ENCODE data around the gene TEX36.
"Not testable (repeated sequence)": the region's sequence is repeated elsewhere in the genome, so short reads cannot be mapped to it uniquely, and the experiment has no call there.

TEX36 gene

DNA sequence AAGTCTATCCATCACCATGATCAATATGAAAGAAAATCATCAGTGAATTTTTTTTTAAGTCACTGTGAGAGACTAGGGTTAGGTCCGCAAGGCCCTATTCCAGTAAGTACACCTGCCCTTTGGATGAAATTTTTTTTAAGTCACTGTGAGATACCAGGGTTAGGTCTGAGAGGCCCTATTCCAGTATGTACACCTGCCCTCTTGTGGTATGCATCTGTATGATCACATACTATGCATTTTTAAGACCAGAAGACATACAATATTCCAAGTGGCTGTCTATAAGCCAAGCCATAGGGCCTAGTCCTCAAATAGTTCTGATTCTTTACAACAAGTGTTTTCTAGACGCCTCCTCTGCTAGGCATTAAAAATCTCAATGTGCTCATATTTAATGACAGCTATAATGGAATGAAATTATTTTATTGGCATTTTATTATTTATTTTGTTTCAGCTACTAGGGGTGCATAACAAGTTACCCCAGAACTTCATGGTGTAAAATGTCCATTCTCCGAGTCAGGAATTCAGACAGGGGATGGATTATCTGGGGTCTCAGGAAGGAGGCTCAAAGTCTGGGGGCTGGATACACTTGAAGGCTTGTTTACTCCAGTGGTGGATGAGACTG lies 53.1 kb downstream of the TEX36 start:
- H3K4me3 Mint-ChIP-seq, result no peak overlapping the region
- H3K27ac Mint-ChIP-seq, result no peak overlapping the region
- H3K36me3 Mint-ChIP-seq (ENCODE audit: low read depth), result no peaks in the 10 kb centered on the region
- peaks cover 5% of the 10 kb centered on the region for H3K27me3 Mint-ChIP-seq (ENCODE audit: low read depth)
- no peaks in the 10 kb centered on the region for H3K9me3 Mint-ChIP-seq
- no peaks in the 10 kb centered on the region for H3K4me1 Mint-ChIP-seq (ENCODE audit: low read depth)

DNA sequence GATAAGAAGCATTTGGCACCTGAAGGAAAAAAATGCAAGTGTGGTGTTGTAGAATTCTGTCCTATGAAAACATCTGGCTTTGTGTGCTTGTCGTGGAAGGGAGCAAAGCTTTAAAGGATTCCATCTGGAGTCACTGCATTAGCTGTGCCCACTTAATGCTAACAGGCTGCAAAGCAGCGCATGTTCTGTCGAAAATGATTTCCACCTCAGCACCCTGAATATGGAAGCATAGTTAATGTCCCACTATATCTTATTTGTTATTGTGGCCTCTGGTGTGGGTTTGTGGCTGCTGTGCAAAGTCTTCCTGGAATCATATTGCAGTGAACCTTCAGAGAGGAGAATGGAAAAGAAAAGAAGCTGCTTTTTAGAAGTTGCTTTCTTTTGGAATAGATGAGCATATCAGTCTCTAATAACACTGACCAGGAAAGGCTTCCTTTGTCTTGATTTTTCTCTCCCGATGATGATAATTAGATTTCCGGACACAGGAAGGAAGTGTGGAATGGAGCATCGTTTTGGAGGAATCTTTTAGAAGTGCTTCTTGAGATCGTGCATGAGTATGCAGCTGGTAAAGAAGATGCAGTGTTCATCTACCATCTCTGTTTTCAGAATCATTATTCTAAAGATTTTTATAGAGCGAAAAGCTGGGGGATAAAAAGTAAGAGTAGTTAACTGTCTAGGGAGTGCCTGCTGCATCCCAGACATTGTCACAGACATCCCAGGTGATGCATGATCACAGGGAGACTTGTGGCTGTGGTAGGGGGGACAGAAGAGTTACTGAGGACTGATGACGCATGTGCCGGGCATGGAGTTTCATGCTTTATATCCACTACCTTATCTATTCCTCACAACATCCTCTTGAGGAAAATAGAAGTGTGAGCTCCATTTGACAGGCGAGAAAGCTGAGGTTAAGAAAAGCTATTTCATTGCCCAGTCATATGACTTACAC lies 54.6 kb downstream of the TEX36 start:
- H3K9me3 Mint-ChIP-seq, result no peaks in the 10 kb centered on the region
- no peaks in the 10 kb centered on the region for H3K36me3 Mint-ChIP-seq (ENCODE audit: low read depth)
- no peak overlapping the region for H3K27ac Mint-ChIP-seq
- H3K27me3 Mint-ChIP-seq (ENCODE audit: low read depth), result peaks cover 5% of the 10 kb centered on the region
- no peaks in the 10 kb centered on the region for H3K4me1 Mint-ChIP-seq (ENCODE audit: low read depth)
- H3K4me3 Mint-ChIP-seq, result no peak overlapping the region

DNA sequence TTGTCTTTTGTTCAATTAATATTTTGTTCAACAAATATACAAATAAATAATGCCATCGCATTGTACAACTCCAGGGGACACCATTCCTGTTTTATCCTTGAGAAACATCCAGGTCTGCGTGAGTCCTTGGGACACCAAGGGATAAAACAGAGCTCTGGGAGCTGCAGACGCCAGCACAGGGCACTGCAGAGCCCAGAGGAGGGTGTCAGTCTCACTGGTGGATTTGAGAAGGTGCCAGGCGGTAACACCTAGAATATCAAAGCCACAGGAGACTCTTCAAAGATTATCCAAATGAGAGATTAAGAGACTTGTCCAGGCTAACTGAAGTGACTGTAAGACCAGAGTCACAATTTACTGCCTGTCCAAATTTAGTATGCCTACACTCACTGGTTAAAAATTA lies 55.3 kb downstream of the TEX36 start:
- Mint-ChIP-seq H3K4me1 (ENCODE audit: low read depth) (no peaks in the 10 kb centered on the region), H3K9me3 (no peaks in the 10 kb centered on the region), H3K27ac (no peak overlapping the region), H3K36me3 (ENCODE audit: low read depth) (no peaks in the 10 kb centered on the region), H3K27me3 (ENCODE audit: low read depth) (peaks cover 5% of the 10 kb centered on the region), H3K4me3 (no peak overlapping the region)

DNA sequence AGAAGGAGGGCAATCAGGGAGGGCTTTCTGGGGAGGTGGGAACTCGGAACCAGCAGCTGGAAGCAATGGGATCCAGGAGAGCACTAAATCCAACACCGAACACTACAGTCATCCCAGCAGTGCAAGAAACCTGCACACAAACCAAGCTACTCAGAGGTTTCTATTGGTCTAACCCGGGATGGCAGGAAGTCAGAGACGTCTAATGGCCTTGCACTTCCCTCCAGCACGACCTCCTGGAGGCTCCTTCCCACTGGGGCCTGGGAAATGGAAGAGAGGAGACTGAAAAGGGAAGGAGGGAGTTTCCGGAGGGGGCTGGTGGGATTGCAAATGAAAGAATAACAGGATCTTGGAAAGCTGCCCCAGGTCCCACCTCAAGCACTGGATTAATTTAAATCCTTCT lies 56.3 kb downstream of the TEX36 start:
- Mint-ChIP-seq H3K27me3 (ENCODE audit: low read depth) (peaks cover 5% of the 10 kb centered on the region), H3K27ac (no peak overlapping the region), H3K36me3 (ENCODE audit: low read depth) (no peaks in the 10 kb centered on the region)

DNA sequence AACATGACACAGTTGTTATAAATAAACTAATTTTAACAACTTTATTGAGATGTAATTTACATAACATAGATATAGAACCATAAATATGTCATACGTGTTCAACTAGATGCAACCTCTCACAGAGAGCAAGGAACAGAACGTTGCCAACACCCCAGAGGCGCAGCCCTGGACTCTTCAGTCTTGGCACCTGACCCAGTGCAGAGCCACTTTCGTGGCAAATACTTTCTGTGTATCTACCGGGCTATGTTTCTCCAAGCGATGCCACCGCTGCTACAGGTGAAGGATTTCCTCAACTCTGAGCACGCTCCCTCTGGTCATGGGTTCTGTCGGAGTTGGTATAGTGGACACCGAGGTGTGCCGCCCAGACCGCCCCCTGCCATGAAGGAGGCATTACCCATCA lies 57.4 kb downstream of the TEX36 start:
- Mint-ChIP-seq H3K27ac (no peak overlapping the region), H3K36me3 (ENCODE audit: low read depth) (no peaks in the 10 kb centered on the region), H3K27me3 (ENCODE audit: low read depth) (peaks cover 5% of the 10 kb centered on the region), H3K4me3 (no peak overlapping the region), H3K4me1 (ENCODE audit: low read depth) (no peaks in the 10 kb centered on the region), H3K9me3 (no peaks in the 10 kb centered on the region)

More for the DNA sequence above, 56.3 kb downstream of the TEX36 start:
- Mint-ChIP-seq H3K9me3 (no peaks in the 10 kb centered on the region), H3K4me3 (no peak overlapping the region), H3K4me1 (ENCODE audit: low read depth) (no peaks in the 10 kb centered on the region)

DNA sequence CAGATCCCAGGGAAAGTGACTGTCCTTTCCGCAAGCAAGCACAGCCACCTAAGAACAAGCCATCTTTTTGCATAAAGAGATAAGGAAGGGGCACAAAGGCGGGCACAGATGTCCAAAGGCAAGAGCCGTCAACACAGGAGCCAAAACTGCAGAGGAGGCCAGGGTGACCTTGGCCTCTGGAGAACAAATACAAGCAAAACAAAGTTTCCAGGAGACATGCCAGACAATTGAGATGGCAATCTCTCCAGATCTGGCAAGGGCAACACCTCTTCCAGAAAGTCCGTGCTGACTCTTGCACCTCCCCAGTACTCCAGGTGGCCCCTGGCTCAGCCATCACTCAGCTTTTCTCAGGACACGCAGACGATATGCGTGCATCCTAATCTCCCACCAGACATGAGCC lies 58.2 kb downstream of the TEX36 start:
- Mint-ChIP-seq H3K27ac (no peak overlapping the region), H3K36me3 (ENCODE audit: low read depth) (no peaks in the 10 kb centered on the region), H3K9me3 (no peaks in the 10 kb centered on the region)

DNA sequence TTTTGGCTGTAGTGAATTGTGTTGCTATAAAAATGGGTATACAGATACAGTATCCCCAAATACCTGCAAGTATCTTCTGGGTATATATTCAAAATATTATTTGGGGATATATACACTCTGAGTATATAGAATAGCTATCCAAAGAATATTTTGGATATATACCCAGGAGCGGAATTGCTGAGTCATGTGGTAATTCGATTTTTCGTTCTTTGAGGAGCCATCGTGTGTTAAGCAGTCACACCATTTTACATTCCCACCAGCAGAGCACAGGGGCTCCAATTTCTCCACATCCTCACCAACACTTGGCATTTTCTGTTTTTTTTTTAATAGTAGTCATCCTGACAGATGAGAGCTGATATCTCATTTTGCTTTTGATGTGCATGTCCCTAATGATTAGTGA lies 61.9 kb downstream of the TEX36 start:
- Mint-ChIP-seq H3K27me3 (ENCODE audit: low read depth) (no peaks in the 10 kb centered on the region), H3K4me3 (no peak overlapping the region), H3K4me1 (ENCODE audit: low read depth) (no peaks in the 10 kb centered on the region), H3K9me3 (no peaks in the 10 kb centered on the region), H3K27ac (no peak overlapping the region), H3K36me3 (ENCODE audit: low read depth) (no peaks in the 10 kb centered on the region)

More for the DNA sequence above, 58.2 kb downstream of the TEX36 start:
- H3K4me1 Mint-ChIP-seq (ENCODE audit: low read depth), result no peaks in the 10 kb centered on the region
- H3K27me3 Mint-ChIP-seq (ENCODE audit: low read depth), result peaks cover 5% of the 10 kb centered on the region
- H3K4me3 Mint-ChIP-seq, result no peak overlapping the region

DNA sequence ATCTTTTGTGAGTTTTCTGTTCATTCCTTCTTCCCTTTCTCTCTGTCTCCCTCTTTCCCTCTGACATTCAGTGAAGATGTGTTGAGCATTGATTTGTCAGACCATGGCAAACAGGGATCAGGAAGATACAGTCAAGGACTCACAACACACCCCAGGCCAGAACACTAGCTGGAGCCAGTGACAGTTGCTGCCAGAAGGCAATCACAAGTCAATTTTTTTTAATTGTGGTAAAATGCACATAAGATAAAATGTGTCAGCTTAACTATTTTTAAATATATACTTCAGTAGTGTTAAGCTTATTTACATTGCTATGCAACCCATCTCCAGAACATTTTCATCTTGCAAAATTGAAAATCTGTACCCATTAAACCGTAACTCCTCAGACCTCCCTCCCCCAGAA lies 62.6 kb downstream of the TEX36 start:
- Mint-ChIP-seq H3K4me1 (ENCODE audit: low read depth) (no peaks in the 10 kb centered on the region), H3K9me3 (no peaks in the 10 kb centered on the region), H3K36me3 (ENCODE audit: low read depth) (no peaks in the 10 kb centered on the region), H3K27me3 (ENCODE audit: low read depth) (no peaks in the 10 kb centered on the region), H3K27ac (no peak overlapping the region), H3K4me3 (no peak overlapping the region)

DNA sequence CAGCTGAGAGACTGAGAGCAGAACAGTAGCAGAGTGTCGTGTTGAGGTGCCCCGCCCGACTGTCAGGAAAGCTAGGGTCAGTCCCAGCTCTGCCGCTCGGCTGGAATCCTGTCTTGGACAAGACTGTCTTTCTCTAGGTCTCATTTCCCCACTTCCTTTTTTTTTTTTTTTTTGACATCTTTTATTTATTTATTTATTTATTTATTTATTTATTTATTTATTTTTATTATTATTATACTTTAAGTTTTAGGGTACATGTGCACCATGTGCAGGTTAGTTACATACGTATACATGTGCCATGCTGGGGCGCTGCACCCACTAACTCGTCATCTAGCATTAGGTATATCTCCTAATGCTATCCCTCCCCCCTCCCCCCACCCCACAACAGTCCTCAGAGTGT lies 69.9 kb downstream of the TEX36 start:
- not testable (repeated sequence) for H3K27ac Mint-ChIP-seq; H3K27me3 Mint-ChIP-seq (ENCODE audit: low read depth); H3K4me3 Mint-ChIP-seq; H3K4me1 Mint-ChIP-seq (ENCODE audit: low read depth); H3K36me3 Mint-ChIP-seq (ENCODE audit: low read depth); H3K9me3 Mint-ChIP-seq

DNA sequence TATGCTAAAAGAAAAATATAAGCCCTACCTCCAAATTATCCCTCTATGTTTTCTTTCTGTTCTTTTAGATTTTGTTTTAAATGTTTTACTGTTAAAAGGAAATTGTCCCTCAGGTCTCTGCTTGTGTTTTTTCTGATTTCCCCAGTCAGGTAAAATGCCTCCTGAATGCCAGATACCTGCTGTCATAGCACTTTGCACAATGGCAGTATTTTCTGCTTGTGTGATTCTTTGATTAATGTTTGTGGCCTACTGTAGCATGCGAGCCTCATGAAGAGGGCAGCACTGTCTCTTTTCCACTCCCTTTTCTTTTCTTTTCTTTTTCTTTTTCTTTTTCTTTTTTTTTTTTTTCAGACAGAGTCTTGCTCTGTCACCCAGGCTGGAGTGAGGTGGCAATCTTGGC lies 71.2 kb downstream of the TEX36 start:
- no peaks in the 10 kb centered on the region for H3K4me1 Mint-ChIP-seq (ENCODE audit: low read depth)
- no peaks in the 10 kb centered on the region for H3K9me3 Mint-ChIP-seq
- no peaks in the 10 kb centered on the region for H3K36me3 Mint-ChIP-seq (ENCODE audit: low read depth)
- H3K27ac Mint-ChIP-seq, result no peak overlapping the region
- H3K27me3 Mint-ChIP-seq (ENCODE audit: low read depth), result no peaks in the 10 kb centered on the region
- H3K4me3 Mint-ChIP-seq, result no peak overlapping the region

DNA sequence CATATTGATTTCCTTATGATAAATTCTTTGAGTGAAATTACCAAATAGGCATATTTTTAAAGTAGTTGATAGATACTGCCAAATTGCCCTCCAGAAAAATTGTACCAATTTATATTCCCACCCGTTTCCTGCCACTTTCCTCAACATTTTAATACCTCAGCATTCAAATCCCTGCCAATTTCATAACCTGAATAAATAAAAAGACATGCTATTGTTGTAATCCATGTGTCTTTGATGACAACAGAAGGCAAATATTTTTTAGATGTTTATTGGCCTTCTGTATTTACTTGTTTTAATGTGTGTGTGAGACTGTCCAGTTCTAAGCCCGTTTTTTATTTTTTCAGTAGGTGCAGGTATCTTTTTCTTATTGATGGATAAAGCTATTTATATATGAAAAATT lies 71.7 kb downstream of the TEX36 start:
- Mint-ChIP-seq H3K9me3 (no peaks in the 10 kb centered on the region), H3K27me3 (ENCODE audit: low read depth) (no peaks in the 10 kb centered on the region), H3K36me3 (ENCODE audit: low read depth) (no peaks in the 10 kb centered on the region), H3K4me1 (ENCODE audit: low read depth) (no peaks in the 10 kb centered on the region), H3K27ac (no peak overlapping the region), H3K4me3 (no peak overlapping the region)

DNA sequence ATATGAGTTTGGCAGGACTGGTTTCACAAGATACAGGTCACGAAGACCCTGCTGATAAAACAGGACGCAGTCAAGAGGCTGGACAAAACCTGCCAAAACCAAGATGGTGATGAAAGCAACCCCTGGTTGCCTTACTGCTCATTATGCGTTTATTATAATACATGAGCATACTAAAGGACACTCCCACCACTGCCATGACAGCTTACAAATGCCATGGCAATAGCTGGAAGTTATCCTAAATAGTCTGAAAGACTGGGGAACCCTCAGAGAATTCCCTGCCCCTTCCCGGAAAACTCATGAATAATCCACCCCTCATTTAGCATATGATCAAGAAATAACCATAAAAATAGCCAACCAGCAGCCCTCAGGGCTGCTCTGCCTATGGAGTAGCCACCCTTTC lies 73.1 kb downstream of the TEX36 start:
- no peaks in the 10 kb centered on the region for H3K27me3 Mint-ChIP-seq (ENCODE audit: low read depth)
- no peaks in the 10 kb centered on the region for H3K9me3 Mint-ChIP-seq
- no peak overlapping the region for H3K4me3 Mint-ChIP-seq
- H3K27ac Mint-ChIP-seq, result no peak overlapping the region
- no peaks in the 10 kb centered on the region for H3K4me1 Mint-ChIP-seq (ENCODE audit: low read depth)
- no peaks in the 10 kb centered on the region for H3K36me3 Mint-ChIP-seq (ENCODE audit: low read depth)

DNA sequence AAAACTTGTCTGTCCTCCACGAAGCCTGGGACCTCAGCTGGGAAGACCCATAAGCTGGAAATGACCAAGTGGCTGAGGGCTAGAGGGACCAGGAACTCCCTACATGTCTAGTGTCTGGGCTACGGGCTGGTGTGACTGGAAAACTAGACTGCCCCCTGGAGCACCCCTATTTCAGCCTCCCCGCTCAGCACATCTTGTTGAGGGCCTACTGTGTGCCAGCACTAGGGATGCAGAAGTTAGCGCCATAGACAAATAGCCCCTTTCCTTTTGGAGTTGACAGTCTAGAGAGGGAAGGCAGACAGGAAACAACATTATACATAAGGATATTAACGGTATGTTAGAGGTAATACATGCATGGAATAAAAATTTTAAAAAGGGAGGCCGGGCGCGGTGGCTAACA lies 74.5 kb downstream of the TEX36 start:
- Mint-ChIP-seq H3K4me1 (ENCODE audit: low read depth) (no peaks in the 10 kb centered on the region), H3K27ac (no peak overlapping the region), H3K36me3 (ENCODE audit: low read depth) (no peaks in the 10 kb centered on the region), H3K9me3 (no peaks in the 10 kb centered on the region), H3K27me3 (ENCODE audit: low read depth) (no peaks in the 10 kb centered on the region), H3K4me3 (no peak overlapping the region)

DNA sequence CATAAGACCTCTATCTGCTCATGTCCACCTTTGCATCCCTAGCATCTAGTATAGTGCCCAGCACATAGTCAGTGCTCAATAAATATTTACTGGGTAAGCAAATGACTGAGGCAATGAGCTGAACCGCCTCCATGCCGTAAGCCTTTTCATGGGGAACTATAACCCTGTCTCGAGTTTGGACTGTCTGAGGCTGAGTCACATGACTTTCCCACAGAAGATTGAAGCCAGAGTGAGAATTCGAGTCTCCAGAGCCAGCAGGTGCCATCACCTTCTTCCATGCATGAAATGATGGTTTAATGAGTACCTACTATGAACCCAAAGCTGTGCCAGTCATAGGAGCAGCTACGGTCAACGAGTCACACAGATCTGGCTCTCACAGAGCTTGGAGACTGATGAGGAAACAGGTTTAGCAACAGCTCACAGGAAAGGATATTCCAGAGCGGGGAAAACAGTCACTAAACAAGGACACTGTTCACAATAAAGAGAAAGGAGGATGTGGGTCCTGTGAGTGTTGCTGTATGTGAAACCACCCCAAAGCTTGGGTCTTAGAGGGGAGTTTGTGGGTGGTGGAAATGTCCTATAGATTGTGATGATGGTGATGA lies 75.2 kb downstream of the TEX36 start:
- no peaks in the 10 kb centered on the region for H3K4me1 Mint-ChIP-seq (ENCODE audit: low read depth)
- H3K36me3 Mint-ChIP-seq (ENCODE audit: low read depth), result no peaks in the 10 kb centered on the region
- no peaks in the 10 kb centered on the region for H3K27me3 Mint-ChIP-seq (ENCODE audit: low read depth)

DNA sequence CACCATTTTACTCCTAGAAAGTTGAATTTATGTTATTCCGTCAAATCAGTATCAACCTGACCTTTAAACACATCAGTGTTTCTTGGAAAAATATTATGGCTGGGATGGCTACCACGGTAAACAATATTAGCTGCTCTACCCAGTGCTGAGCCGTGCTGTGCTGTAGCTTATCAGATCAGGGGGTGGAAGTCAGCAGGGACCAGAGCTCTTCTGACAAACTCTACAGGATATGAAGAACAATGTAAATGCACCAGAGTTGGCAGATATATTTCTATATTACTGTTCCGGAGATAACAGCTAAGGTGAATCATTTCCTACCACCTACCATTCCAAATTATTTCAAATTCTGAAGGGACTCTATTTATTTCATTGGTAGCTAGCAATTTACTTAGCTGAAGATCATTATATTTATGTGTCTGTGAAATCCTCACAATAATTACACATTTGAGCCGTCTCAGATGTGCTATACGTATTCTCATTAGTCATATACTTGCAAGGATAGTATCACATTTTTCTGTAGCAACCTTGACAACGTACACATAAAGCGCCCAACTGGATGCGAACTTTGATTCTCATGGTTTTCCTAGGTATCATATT lies 76.5 kb downstream of the TEX36 start:
- no peak overlapping the region for H3K27ac Mint-ChIP-seq
- H3K27me3 Mint-ChIP-seq (ENCODE audit: low read depth), result no peaks in the 10 kb centered on the region
- H3K4me3 Mint-ChIP-seq, result no peak overlapping the region
- H3K36me3 Mint-ChIP-seq (ENCODE audit: low read depth), result no peaks in the 10 kb centered on the region
- no peaks in the 10 kb centered on the region for H3K9me3 Mint-ChIP-seq
- H3K4me1 Mint-ChIP-seq (ENCODE audit: low read depth), result no peaks in the 10 kb centered on the region

More for the DNA sequence above, 75.2 kb downstream of the TEX36 start:
- H3K27ac Mint-ChIP-seq, result no peak overlapping the region
- no peaks in the 10 kb centered on the region for H3K9me3 Mint-ChIP-seq
- no peak overlapping the region for H3K4me3 Mint-ChIP-seq
